NCI-H146 treated with DMSO at 0.1 percent for 48 hours (cell line): Measurements from ENCODE around the gene CERK.
A peak's percentile ranks its signal among the peaks of the same experiment; 100 is the strongest.

Experiments used
- DNase-seq: peaks from one replicate; lab custom pipeline; 2025; ENCODE audit not compliant: unreplicated experiment; lab: John Stamatoyannopoulos, UW

Gene CERK

DNA sequence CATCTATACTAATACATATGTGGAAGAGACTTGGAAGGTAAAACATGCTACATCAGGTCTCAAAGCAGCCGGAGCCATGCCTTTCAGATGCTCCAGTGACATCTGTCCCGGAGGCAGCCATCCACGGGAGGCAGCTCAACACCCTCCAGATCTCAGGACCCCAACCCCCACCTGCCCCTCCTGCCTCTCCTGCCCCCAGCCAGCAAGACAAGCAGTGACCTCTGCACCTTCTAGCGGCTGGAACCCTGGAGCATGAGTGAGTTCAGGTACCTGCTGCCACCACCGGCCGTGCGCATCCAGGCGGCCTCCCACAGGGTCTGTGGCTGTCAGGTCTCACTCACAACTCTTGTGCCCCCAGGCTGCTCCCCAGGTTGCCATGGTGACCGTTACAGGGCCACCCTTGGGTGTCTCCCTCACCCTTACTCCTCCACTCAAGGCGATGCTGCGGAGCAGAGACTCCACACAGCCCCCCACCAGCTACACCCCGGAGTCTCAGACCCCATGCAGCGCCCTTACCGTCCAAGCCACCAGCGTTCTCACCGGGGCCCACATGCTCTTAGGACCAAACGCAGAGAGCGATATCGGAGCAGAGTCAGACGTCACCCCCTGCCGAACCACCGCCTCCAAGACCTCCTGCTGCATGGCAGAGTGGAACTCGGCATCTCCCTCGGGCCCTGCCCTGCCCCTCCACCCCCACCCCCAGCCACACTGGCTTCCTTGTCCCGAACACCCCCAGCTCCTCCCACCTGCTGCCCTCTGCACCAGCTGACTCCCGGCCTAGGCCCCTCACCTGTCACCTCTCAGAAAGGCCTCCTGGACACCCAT lies 34.7 kb downstream of the CERK start:
- no peak for DNase-seq

DNA sequence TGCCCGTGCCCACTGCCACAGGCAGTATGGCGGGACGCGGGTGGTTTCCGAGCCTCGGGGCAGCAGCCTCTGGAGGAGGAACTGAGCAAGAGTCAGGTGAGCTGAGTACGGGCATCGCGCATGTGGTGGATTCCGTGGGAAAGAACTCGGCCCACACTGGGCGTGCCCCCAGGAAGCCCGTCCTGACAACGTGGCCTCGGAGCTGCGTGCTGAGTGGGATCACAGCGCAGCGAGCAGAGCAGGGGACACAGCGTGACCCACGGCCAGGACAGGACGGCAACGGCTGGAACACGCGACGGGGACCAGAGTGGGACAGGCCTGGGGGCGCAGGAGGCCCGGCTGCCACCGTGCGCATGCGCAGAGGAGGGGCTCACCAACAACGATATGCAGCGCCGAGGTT lies 36.8 kb downstream of the CERK start:
- no peak for DNase-seq

DNA sequence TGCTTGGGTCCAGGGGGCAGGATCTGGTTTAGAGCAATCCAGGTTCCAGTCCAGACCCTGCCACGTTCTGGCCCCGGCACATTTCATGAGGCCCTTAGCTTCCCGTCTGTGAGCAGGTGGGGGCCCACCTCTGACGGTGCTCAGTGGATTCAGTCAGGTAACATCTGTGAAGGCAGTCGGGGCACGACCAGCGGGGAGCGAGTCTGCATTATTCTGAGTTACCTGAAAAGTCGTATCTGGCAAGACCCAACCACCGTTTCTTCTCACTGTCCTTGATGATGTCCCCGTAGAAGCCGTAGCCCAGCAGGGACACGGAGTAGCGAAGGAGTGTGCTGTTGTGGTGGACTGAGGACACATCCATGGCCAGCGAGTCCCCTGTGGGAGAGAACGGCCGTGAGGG lies 39.0 kb downstream of the CERK start:
- DNase-seq, result no peak

DNA sequence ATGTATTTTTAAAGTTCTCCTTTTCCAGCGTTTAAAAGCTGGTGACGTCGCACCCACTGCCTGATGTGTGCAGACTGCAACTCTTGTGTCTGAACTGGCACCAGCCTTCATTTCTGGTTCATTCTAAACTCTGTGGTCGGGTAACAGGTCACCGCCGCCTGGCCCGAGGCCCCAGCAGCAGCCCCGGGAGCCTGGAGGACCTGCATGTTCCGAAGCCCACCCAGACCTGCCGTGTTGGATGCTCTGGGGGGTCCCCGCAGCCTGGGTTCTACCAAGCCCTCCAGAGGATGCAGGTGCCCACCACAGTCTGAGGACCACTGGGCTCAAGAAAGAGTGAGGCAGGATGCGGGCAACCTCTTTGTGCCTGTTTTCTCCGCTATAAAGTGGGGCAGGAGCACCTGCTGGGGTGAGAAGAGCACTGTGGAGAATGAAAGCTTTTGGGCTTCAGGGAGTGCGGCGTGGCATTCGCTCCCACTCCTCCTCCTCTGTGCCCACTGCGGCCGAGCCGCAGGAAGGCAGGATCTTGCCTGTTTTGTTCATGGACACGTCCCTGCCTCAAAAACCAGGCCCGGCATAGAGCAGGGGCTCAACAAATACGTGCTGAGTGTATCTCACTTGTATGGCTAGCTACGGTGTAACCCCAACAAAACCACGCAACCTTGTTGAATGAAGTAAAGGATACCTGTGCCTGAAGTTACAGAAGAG lies 40.1 kb downstream of the CERK start:
- DNase-seq, result no peak

DNA sequence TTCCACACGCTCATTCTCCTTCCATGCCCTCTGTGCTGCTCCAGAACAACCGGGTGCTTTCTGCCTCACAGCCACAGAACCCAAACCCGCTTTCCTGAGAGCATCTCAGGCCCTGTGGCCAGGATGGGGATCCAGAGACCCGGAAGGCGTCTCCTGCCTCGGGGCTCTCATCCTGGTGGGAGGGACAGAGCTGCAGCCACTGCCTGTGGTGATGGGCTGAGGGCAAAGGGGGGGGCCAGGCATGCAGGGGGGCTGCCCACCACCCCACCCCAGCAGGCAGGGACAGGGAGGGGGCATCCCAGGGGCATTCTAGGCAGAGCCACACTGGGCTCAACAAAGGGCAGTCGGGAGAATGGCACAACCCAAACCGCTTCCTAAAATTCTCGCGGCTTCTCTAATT lies 41.4 kb downstream of the CERK start:
- no peak for DNase-seq

DNA sequence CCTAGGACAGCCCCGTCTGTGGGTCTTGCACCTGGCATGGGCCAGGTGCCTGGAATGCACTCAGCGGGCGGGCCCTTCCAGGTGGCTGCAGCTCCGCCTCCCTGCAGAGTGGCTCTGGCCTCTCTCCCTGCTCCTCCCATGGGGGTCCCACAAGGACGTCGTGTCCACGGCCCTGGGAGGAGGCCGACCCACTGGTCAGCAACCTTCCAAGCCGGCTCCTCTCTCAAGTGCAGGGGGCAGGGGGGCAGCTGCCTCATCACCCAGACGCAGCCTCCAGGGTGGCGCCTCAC lies 41.9 kb downstream of the CERK start:
- peak; percentile 29 for DNase-seq

DNA sequence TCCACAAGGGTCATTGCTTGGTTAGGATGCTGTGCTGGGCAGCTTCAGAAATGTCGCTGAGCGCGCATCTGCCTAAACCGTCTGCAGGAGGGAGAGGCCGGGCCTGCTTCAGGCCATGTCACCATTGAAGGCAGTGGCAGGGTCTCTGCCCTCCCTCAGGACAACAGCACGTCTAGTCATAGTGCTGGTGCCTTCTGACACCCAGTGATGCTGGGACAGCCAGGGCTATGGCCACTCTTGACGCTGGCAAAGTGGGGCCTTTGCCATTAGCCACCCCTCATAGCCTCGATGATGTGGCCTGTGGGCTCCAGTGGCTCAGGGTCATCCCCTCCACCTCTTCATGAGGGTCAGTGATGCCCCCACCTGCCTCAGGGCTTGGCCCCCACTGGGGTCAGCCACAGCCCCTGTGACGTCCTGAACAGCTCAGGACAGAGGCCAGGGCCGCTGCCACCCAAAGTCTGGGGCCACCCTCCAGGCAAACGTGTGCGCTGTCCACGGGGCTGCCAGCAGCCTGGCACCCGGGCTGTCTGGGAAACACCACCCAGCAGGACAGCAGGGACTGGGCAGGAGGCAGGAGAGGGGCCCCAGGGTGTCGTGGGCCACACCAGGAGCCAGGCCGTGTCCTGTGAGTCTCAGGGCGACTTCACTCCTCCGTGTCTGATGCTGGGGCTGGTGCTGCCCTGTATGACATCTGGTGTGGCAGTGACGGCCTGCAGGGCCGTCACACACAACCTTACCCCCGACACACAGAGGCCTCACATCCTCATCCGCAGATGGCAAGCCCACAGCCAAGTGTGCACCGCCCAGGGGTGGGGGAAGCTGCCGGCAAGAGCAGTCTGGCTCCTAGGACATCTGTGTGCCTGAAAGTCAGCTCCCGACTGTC lies 42.5 kb downstream of the CERK start:
- DNase-seq, result no peak

DNA sequence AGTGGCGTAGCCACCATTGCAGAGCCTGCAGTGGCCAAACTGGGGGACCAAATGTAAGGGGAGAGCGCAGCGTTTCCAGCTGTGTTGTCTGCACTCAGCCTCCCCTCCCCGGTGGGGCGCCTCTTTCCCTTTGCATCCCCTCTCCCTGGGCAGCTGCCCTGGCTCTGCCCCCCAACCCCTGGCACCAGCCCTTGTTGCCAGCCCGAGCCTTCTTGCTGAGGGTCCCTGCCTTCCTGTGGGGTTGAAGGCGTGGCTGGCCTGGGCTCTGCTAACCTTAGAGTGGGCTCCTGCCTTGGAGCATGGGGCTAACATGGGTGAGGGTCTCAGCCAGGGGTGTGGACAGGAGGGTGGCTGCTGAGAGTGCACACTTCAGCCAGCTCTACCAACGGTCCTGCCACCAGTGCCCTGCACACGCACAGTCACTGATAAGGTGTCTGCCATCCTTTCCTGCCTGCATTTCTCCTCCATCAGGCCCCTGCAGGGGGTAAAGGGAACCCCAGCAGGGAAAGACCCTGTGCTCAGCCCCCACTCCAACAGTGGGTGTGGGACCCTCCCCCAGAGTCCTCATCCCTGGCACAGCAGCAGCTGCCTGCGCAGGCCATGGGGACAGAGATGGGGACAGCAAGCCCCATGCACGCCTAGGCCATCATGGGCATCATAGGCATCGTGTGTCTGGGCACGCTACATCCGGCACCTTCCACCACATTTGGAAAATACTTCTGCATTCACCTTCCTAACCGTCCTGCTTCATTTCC lies 43.5 kb downstream of the CERK start:
- DNase-seq, result no peak

DNA sequence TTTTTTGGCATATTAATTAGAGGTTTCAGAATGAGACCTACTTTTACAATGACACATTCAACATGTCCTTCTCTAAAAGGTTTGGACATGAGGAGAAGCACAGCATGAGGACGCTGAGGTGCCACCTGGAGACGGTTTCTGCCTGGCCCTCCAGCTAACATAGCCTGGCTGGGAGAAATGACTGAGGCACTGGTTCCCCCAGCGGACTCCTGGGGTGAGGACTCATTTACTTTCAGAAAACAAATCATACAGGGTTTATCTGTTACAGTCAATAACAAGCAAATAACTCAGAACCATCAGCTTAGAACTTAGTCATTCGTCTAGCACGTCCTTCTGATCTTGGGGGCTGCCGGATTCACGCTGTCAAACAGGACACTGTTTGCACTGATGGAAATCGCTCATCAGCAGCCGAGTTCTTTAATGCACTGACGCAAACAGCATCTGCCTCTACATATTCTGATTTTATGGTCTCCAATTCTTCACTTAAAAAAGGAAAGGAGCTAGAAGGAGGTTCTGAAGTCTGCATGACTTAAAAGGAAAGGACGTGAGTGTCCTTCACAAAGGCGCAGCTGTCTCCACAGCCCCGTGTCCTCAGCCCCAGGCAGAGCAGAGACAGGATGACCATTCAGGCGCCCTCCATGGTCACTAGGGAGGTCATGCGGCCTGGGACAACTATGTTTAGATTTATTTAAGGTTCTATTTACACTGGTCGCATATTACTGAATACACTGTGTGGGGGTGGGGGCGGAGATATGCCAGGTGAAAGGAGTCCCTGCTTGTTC lies 44.2 kb downstream of the CERK start:
- peak; percentile 47 for DNase-seq

DNA sequence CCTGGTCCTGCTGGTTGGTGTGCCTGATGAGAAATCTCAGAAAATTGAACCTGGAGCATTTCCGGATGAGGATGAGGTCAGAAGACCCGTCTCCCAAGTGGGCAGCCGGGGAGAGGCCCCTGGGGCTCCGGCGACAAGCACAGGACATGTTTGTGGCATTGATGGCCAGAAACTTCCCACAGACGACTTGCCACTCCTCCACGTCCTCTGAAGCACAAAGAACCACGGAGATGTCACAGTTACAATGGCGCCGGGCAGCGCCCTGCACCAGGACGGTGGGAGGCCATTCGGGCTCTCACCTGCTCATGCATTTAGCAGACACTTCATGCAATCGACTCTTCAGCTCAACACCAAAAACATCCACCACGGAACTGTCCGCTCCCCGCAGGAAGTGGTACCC lies 46.5 kb downstream of the CERK start:
- DNase-seq, result no peak

DNA sequence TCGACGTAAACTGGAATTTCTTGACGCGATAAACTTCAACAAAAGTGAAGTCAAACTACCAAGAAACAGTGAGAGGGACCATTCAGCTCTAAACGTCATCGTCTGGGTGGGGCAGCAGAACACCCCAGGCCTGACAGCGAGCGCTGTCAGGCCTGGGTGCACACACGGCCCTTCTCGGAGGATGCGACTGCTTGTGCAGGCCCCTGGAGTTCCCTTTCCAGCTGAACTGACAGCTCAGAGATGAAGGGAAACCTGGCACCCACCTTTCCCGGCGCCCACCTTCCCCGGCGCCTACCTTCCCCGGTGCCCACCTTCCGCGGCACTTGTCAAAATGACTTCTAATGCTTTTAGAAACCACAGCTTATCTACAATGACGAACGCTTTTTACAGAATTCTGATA lies 47.9 kb downstream of the CERK start:
- DNase-seq, result no peak

DNA sequence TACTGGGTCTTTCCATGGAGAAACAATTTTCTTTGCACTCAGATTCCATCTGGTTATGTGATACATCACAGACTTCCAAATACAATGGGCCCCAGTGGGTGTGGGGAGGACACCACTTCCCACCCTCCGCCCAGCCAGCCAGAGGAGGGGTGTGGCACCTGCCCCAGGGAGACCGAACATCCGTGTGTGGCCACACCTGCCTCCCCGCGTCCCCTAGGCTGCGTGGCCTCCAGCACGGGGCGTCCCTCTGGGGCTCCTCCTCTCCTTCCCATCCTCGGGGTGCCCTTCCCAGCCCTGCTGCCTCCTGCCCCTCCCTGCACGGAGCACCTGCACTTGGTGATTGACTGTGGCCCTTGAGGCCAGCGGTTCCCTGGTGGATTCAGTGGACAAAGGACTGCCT lies 49.1 kb downstream of the CERK start:
- no peak for DNase-seq

DNA sequence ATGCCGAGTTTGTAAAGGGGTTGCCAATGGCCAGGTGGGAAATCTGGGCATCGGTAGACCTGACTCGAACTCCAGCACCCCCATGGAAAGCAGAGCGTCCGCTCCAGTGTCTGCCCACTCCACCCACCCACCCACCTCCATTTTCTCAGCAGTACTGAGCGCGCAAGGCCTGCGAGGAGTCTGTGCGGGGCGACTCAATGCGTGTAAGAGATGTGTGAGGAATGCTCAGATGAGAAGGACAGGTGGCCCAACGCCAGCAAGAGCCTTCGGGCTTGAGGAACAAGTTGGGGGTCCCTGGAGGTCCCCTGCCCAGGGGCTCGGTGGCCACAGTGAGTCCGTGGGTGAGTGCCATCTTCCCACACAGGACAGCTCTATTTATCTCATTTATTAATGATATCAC lies 50.6 kb downstream of the CERK start:
- no peak for DNase-seq

DNA sequence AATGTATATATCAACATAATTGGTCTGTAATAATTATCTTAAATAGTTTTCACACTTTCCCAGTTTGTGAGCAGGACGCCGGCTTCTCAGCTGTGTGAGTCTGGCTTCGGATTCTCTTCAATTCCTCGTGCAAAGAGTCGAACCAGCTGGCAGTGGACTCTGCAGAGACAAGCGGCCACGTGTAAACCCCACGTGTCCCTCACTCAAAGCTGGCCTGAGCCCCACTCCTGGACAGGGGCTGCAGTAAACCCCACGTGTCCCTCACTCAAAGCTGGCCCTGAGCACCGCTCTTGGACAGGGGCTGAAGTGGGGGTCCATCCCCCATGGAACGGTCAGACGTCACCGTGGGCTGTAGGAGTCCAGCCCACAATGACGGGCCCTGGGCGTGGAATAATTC lies 51.0 kb downstream of the CERK start:
- DNase-seq, result no peak

DNA sequence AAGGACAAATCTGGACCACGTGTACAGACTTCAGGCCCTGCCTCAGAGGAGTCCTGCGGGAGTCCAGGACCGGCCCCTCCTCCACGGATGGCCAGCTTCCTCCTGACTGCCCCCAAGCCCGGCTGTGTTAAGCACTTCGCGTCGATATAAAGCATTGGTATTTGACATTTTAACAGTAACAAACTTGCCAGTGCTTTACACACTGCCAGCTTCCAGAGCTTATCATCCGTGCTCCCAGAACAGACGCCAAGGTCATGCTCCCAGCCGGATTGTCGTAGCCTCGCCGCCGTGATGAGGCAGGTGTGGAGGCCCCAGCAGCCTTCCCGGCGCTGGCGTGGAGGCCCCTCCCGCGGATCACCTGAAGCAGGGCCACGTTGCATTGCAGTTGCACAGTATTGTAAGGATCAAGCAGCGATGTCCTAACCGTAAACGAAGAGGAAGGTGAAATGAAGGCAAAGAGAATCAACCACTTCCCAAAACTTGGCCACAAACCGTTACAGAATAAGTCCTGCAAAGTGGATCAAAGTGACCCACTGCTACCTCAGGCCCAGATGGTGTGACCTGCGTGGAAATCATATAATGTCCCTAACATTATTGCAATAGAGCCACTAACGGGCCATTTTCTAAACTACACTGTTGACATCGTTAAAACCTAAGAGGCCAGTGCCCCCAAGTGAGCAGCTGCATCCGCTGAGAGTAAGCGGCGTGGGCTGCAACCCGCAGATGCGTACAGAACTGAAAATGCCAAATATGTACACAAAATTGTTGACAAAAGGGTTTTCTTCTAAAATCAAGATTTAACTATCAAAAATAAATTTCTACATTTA lies 51.6 kb downstream of the CERK start:
- DNase-seq, result no peak

DNA sequence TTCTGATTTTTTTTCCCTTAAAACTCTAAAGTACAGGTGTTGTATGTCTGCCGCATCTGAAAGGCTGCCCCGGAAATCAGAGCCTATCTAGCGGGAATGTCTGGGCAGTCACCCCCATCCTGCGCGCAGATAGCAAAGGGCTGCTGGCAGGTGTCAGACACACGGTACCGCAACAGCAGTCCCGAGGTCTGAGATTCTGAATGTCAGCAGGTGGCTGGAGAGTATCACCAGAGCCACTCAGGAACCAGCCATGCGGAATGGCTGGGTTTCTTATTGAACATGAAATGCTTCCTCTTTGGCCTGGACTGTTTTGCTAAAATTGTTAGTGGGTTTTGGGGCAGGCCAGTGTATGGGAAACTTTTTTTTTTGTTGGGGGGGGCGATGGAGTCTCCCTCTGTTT lies 53.3 kb downstream of the CERK start:
- no peak for DNase-seq

DNA sequence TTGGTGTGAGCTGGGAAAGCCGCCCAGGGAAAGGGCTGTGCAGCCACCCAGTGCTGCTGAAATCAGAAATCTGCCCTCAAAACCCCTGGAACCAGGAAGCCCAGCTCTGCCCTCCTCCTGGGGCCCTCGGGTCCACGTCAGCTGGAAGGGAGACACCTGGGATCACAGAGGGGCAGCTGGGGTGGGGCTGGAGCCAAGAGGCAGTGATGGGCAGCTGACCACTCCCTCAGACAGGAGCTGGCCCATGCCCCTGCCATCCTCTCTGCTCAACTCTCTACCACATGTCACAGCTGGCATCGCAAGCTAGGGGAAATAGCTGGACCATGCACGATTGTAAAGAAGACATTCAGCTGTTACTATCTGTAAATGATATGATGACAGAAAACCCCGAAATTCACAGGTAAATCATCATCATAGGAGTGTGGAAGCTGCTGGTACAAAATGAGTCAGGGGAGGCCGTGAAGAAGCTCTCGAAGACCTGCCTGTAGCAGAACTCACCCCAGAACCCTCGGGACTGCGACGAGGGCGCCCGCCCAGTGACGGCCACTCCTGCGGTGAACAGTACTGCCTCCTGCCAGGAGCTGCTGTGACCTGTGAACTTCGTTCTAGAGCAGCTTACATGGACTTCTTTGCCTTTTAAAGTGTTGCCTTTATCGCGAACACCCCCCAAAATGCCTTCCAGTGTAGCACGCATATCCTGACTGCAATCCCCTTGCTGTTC lies 55.9 kb downstream of the CERK start:
- DNase-seq, result no peak

DNA sequence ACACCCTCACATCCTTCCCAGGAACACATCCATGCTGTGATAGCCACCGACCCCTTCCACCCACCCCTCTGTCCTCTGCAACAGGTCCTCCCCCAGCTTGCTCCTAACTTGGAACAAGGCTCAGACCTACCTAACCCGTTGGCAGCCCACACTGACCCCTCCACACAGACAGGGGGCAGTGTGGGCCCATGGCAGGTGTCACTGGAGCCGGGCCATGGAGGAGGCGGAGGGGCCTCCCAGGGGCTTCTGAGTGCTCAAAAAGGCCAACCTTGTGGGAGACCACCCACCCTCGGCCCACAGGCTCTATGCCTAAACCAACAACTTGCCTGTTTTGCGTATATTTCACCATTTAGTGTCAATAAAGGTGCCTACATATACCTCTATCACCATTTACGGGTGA lies 57.0 kb downstream of the CERK start:
- DNase-seq, result no peak

DNA sequence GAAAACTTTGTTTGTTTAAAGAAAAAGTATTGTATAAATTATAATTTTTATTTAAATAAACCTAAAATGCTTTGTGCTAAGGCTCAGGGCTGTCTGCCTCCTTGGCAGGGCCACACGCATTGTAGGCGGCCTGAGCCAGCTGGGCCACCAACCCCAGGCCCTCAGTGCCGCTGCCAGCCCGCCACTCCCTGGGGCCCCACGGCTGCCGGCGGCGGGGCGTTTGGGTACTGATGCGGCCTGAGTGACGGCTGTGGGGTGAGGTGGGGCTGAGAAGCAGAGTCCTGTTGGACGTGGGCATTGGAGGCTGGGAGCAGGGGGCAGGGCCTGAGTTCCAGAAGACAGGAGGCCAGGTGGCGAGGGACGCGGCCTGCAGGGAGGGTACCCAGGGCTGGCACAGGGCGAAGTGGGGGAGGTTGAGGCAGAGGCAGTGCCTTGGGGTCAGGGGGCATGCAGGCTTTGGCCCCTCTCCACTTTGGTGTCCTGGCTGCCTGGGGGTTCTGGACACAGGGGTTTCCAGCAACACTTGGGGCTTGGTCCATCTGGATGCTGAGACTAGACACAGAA lies 58.3 kb downstream of the CERK start:
- DNase-seq, result no peak
